ENCODE results near the gene SFXN4. TPM values are rescaled to one million over a fixed set of nuclear protein-coding genes. Genes with fewer than 3 reads are reported as not detected.
"Not testable (repeated sequence)": the region's sequence is repeated elsewhere in the genome, so short reads cannot be mapped to it uniquely, and the experiment has no call there.

The SFXN4 gene
- total and polyA plus RNA-seq, 2 donors (not counting 1 experiment from before 2014, with no cell fraction given): 10.3 to 17.7 TPM

DNA sequence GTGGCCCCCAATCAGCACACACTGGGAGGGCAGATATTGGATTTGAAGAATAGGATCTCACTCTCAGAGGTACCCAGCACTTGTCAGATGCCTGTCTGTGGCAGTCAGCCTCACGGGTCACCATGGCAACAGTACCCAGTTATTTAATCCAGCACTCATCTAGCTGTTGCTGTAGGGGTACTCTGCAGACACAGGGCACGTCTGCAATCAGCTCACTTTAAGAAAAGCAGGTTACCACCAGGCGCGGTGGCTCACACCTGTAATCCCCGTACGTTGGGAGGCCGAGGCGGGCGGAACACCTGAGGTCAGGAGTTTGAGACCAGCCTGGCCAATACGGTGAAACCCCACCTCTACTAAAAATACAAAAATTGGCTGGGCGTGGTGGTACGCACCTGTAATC lies 11.9 kb downstream of the SFXN4 start:
- no peak overlapping the region for H3K9ac ChIP-seq (ENCODE audit: insufficient read depth, low read length)
- no peak for TF ChIP-seq EZH2 (IDR thresholded peaks at IDR 0.05; ENCODE audit: low read length, missing control alignments)
- TF ChIP-seq, protein P1, sequence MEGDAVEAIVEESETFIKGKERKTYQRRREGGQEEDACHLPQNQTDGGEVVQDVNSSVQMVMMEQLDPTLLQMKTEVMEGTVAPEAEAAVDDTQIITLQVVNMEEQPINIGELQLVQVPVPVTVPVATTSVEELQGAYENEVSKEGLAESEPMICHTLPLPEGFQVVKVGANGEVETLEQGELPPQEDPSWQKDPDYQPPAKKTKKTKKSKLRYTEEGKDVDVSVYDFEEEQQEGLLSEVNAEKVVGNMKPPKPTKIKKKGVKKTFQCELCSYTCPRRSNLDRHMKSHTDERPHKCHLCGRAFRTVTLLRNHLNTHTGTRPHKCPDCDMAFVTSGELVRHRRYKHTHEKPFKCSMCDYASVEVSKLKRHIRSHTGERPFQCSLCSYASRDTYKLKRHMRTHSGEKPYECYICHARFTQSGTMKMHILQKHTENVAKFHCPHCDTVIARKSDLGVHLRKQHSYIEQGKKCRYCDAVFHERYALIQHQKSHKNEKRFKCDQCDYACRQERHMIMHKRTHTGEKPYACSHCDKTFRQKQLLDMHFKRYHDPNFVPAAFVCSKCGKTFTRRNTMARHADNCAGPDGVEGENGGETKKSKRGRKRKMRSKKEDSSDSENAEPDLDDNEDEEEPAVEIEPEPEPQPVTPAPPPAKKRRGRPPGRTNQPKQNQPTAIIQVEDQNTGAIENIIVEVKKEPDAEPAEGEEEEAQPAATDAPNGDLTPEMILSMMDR (conservative IDR thresholded peaks at IDR 0.05 in 1 of 2, IDR thresholded peaks at IDR 0.05 in 1 of 2; ENCODE audit: low read depth in 1 of 2, low read length in 2 of 2): no peak
- no peak overlapping the region for H3K4me3 ChIP-seq (replicated peaks in 1 of 4; ENCODE audit: control extremely low read depth in 1 of 4, insufficient read depth in 1 of 4, low read depth in 3 of 4, low read length in 4 of 4)
- H3K27me3 ChIP-seq (ENCODE audit: control insufficient read depth, insufficient read depth, low read length): no peaks in the 10 kb centered on the region
- H2AFZ ChIP-seq (ENCODE audit: low read length): no peak overlapping the region
- no peak overlapping the region for H3K27ac ChIP-seq (ENCODE audit: insufficient read depth, low read length)
- H3K9me3 ChIP-seq (ENCODE audit: control insufficient read depth, insufficient read depth, low read depth, low read length): no peaks in the 10 kb centered on the region
- DNase-seq (ENCODE audit: low read depth in 2 of 2): no peak
- H3K36me3 ChIP-seq (ENCODE audit: control insufficient read depth, insufficient read depth, low read length): peaks cover 2% of the 10 kb centered on the region
- no peak overlapping the region for H3K4me2 ChIP-seq (ENCODE audit: extremely low read depth, insufficient read depth, low read length)
- H3K79me2 ChIP-seq (ENCODE audit: control insufficient read depth, insufficient read depth, low read length): no peaks in the 10 kb centered on the region
- H3K4me1 ChIP-seq (ENCODE audit: control insufficient read depth, extremely low read depth, insufficient read depth, low read length): no peaks in the 10 kb centered on the region
- H4K20me1 ChIP-seq (ENCODE audit: control insufficient read depth, extremely low read depth, insufficient read depth, low read length): no peaks in the 10 kb centered on the region

DNA sequence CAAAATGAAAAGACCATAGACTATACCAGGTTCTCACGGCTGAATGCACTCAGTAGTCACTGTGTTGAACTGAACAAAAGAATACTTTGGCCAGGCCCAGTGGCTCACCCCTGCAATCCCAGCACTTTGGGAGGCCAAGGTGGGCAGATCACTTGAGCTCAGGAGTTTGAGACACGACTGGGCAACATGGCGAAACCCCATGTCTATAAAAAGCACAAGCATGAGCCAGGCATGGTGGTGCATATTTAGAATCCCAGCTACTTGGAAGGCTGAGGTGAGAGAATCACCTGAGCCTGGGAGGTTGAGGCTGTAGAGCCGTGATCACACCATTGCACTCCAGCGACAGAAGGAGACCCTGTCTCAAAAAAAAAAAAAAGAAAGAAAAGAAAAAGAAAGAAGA lies 12.5 kb downstream of the SFXN4 start:
- no peaks in the 10 kb centered on the region for H3K4me1 ChIP-seq (ENCODE audit: control insufficient read depth, extremely low read depth, insufficient read depth, low read length)
- H3K27ac ChIP-seq (ENCODE audit: insufficient read depth, low read length): no peak overlapping the region
- H3K79me2 ChIP-seq (ENCODE audit: control insufficient read depth, insufficient read depth, low read length): no peaks in the 10 kb centered on the region
- no peaks in the 10 kb centered on the region for H4K20me1 ChIP-seq (ENCODE audit: control insufficient read depth, extremely low read depth, insufficient read depth, low read length)
- no peaks in the 10 kb centered on the region for H3K9me3 ChIP-seq (ENCODE audit: control insufficient read depth, insufficient read depth, low read depth, low read length)
- H2AFZ ChIP-seq (ENCODE audit: low read length): no peak overlapping the region
- no peak for TF ChIP-seq EZH2 (IDR thresholded peaks at IDR 0.05; ENCODE audit: low read length, missing control alignments)
- TF ChIP-seq, protein P1 (conservative IDR thresholded peaks at IDR 0.05 in 1 of 2, IDR thresholded peaks at IDR 0.05 in 1 of 2; ENCODE audit: low read depth in 1 of 2, low read length in 2 of 2): no peak
- no peak overlapping the region for H3K4me3 ChIP-seq (replicated peaks in 1 of 4; ENCODE audit: control extremely low read depth in 1 of 4, insufficient read depth in 1 of 4, low read depth in 3 of 4, low read length in 4 of 4)
- no peak overlapping the region for H3K4me2 ChIP-seq (ENCODE audit: extremely low read depth, insufficient read depth, low read length)
- no peak overlapping the region for H3K9ac ChIP-seq (ENCODE audit: insufficient read depth, low read length)
- peaks cover 2% of the 10 kb centered on the region for H3K36me3 ChIP-seq (ENCODE audit: control insufficient read depth, insufficient read depth, low read length)
- no peaks in the 10 kb centered on the region for H3K27me3 ChIP-seq (ENCODE audit: control insufficient read depth, insufficient read depth, low read length)
- DNase-seq (ENCODE audit: low read depth in 2 of 2): no peak

DNA sequence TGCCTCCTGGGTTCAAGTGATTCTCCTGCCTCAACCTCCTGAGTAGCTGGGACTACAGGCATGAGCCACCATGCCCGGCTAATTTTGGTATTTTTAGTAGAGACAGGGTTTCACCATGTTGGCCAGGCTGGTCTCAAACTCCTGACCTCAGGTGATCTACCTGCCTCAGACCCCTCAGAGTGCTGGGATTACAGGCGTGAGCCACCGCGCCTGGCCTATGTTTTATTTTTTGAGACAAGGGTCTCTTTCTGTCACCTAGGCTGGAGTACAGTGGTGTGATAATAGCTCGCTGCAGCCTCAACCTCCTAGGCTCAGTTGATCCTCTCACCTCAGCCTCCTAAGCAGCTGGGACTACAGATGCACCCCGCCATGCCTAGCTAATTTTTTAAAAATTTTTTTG lies 13.9 kb downstream of the SFXN4 start:
- not testable (repeated sequence) for H3K79me2 ChIP-seq (ENCODE audit: control insufficient read depth, insufficient read depth, low read length); DNase-seq (ENCODE audit: low read depth in 2 of 2)

More for the DNA sequence above, 13.9 kb downstream of the SFXN4 start:
- H3K9ac ChIP-seq (ENCODE audit: insufficient read depth, low read length); H4K20me1 ChIP-seq (ENCODE audit: control insufficient read depth, extremely low read depth, insufficient read depth, low read length); H3K4me1 ChIP-seq (ENCODE audit: control insufficient read depth, extremely low read depth, insufficient read depth, low read length); H3K4me2 ChIP-seq (ENCODE audit: extremely low read depth, insufficient read depth, low read length); H3K36me3 ChIP-seq (ENCODE audit: control insufficient read depth, insufficient read depth, low read length); H2AFZ ChIP-seq (ENCODE audit: low read length); H3K9me3 ChIP-seq (ENCODE audit: control insufficient read depth, insufficient read depth, low read depth, low read length); H3K27me3 ChIP-seq (ENCODE audit: control insufficient read depth, insufficient read depth, low read length); H3K4me3 ChIP-seq (replicated peaks in 1 of 4; ENCODE audit: control extremely low read depth in 1 of 4, insufficient read depth in 1 of 4, low read depth in 3 of 4, low read length in 4 of 4); H3K27ac ChIP-seq (ENCODE audit: insufficient read depth, low read length): not testable (repeated sequence)
